Ecto neural progenitor cell (in vitro differentiated cells): Measurements from ENCODE around the gene CEP70.
"Not testable (repeated sequence)": the region's sequence is repeated elsewhere in the genome, so short reads cannot be mapped to it uniquely, and the experiment has no call there.

Experiments used
- DNase-seq: peaks from one replicate; pipeline ENCODE4 v3.0.0-alpha.2; 2018; ENCODE audit warnings: low spot score

The CEP70 gene

DNA sequence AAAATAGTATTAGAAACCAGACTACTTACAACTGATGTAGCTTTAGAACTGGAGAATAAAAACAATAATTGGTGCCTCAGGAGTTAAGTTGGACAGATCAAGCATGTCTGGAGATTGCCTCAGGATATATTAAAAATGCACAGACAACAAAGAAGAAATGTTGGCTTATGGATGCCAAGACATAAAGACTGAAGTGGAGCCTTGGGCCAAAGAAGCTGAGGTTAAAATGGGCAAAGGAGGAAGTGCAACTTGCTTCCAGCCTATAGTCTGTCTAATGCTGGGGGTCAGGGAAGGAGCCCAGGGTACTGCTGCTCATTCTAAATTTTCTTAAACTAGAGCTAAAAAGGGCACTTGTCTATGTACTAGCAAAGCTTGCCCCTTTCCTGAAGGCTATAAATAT, 82.1 kb downstream of the CEP70 start:
- no peak for DNase-seq

DNA sequence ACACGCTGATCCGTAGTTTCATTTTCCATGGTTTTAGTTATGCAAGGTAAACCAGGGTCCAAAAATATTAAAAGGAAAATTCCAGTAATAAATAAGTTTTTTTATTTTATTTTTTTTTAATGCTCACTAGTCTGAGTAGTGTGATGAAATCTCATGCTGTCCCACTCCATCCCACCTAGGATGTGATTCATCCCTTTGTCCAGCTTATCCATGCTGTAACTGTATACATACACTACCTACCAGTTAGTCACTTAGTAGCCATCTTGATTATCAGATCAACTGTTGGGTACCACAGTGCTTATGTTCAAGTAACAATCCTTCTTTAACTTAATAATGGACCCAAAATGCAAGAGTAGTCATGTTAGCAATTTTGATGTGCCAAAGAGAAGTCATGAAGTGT, 84.5 kb downstream of the CEP70 start:
- DNase-seq: no peak

DNA sequence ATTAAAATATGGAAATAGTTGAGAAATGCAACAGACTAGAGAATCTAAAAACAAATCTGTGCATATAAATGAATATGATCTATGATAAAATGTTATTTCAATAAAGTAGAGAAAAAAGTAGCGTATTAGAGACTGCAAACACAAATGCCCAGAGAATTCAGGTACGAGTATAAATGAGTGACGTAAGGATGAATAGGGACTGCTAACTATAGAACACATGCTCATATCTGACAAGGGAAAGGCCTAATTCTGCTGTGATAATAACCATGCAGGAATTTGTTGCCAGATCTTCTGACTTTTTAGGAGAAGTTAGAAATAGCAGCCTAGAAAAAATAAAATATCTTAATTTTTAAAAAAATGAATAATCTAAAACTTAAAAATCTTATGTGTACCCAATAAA, 86.5 kb downstream of the CEP70 start:
- DNase-seq: no peak

DNA sequence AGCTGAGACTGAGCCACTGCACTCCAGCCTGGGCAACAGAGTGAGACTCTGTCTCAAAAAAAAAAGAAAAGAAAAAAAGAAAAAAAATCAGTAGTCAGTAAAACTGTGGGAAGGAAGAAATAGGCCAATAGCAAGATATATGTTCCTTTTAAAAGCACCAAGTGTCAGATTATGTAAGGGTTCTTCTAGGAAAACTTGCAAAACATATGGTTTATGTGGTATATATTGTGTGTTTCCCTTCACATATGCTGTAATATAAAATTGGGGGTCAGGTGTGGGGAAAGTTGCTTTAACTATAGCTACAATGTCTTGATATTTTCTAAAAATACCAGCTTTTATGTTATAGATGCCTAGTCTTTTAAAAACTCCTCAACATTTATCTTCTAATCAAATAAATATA, 95.1 kb downstream of the CEP70 start:
- DNase-seq: no peak

DNA sequence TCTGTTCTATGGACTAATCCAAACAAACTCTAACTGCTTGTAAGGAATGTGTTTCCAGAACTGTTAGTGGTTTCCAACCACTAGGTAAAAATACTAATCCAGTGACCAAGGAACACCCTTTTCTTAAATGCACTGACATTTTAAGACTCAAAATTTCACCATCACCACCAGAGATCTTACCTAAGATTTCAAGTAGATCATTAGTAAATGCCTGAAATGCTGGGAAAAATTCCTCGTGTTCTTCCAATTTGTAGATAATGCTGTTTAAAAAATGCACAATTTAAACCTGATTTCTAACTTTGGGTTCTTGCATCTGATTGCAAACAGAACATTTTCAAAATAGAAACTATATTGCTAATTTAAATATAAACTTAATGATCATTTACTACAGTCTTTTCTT, 96.2 kb downstream of the CEP70 start:
- no peak for DNase-seq

DNA sequence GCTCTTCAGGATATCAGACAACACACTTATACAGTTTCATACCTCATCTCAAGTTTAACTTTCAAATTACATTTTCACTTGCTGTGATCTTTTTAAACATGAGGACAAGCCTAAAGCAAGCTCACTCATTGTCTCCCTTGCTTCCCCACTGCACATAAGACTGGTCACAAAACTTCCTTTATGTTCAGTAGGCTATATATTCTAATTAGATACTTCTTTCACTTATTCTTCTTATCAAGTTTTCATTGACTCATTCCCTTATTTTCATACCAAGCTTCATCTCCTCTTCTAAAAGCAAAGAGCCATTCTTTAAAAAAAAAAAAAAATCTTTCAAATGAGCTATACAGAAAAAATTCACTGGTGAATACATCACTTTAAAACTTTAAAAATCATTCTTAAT, 97.0 kb downstream of the CEP70 start:
- no peak for DNase-seq

DNA sequence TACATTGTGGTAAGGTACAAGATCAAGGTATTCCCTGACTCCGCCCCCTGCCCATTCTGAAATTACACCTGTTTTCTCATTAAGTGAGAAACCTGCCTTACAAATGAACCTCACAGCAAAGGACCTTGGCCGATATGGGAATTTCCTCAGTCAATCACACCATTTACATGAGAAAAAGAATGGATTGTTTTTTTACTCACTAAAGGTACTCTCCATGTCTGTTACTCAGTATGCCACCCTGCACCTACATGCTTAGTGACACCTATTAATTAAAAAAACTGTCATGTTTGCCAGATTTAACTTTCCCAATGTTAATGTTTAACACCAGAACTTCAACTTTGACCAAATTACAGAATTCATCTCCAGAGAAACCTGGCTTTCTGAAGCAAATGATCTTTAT, 97.6 kb downstream of the CEP70 start:
- no peak for DNase-seq

DNA sequence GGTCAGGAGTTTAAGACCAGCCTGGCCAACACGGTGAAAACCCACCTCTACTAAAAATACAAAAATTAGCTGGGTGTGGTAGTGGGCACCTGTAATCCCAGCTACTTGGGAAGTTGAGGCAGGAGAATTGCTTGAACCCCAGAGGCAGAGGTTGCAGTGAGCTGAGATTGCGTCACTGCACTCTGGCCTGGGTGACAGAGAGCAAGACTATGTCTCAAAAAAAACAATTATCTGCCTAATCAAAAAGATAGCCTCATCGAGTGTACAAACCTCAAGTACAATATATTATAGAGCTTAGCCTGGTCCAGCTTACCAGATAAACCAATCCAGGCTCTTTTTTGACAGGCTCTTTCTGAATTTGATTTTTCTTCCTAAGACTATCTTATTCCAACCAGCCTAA, 98.4 kb downstream of the CEP70 start:
- not testable (repeated sequence) for DNase-seq

DNA sequence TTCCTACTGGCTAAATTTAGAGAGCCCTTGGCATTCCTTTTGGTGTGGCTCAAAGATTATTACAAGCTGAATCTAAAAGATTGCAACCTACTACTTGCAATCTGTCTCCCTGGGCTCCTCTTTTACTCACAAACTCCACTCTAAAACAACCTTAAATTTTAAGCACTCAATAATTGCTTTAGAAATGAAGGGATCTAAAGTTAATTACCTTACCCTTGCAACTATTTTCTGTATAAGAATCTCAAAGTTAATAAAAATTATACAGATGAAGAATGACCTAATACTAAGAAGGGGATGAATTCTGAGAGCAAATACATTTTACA, 99.5 kb downstream of the CEP70 start:
- DNase-seq: no peak

DNA sequence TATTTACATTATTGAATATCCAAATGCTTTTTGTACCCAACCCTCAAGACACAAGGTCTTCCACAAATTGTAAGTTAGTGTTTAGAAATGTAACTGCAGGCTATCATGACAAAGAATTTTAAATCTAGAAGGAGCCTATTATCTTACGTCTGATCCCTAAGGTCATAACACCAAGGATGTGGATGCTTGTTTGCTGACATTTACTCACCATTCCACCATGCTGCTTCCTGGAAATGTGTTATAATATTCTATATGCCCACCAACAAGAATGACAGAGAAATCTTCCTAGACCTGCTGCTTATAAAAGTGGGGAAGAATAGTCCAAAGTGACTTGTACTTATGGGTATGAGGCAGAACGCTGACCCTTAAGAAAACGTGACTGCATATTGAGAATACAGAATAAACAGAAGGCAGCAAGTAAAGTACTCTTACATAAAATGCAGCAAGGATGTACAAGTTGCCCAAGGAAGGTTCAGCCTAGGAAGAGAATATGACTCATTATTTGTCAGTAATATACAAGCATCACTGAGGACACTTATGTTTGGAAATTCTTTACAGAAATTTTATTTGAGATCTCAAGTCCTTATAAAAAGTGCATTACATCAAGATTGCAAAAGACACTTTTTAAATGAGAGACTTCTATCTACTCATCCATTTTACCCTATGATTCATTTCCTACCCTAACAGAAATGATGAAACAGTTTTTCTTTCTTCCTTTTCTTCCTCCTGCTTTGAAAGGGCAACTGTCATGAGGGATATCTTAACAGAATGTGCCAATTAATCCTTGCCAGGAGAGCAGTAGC, 100.1 kb downstream of the CEP70 start:
- no peak for DNase-seq

DNA sequence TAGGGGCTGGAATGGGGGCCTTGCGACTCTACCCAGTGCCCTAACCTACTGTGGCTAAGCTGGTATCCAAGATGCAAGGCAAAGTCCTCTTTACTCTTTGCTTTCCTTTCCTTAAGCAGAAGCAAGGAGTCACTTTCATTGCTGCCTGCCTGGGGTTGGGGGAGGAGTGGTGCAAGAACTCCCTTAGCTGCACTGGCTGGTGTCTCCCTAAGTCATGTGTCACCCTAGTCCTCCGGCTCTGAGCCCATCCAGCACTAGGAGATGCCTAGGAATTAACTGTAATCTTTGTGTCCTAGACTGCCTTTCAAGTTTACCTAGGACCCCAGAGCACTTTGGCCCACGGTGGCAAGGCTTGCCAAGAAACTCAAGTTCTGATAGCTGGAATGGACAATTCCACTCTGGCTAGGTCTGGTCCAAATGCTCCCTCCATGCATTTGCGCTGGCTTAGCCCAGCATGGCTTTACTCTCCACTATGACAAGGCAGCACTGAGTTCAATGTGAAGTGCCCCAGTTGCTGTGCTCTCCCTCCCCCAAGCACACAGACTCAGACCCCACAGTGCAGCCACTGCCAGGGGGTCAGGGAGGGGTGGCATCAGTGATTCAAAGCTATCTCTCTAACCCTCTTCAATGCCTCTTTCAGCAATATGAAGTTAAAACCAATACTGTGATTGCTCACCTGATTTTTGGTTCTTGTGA, 100.9 kb downstream of the CEP70 start:
- DNase-seq: no peak

DNA sequence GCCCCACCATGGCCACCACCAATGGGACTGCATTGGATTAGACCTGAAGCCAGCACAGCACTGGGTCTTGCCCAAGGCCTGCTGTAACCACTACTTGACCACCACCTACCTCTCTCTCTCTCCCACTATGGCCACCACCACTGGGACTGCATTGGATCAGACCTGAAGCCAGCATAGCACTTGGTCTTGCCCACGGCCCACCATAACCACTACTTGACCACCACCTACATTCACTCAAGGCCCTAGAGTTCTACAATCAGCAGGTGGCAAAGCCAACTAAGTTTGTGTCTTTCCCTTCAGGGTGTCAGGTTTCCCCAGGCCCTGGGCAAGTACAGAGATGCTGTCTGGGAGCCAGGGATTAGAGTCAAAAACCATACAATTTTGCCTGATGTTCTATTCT, 102.1 kb downstream of the CEP70 start:
- no peak for DNase-seq

DNA sequence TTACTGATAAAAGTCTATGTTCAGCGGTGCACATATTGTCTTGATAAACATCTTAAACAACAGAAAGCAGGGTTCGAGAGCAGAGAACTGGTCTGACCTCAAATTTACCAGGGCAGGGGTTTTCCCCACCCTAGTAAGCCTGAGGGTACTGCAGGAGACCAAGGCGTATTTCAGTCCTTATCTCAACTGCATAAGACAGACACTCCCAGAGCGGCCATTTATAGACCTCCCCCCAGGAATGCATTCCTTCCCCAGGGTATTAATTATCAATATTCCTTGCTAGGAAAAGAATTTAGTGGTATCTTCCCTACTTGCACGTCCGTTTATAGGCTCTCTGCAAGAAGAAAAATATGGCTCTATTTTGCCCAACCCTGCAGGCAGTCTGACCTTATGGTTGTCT, 107.5 kb downstream of the CEP70 start:
- DNase-seq: not testable (repeated sequence)

DNA sequence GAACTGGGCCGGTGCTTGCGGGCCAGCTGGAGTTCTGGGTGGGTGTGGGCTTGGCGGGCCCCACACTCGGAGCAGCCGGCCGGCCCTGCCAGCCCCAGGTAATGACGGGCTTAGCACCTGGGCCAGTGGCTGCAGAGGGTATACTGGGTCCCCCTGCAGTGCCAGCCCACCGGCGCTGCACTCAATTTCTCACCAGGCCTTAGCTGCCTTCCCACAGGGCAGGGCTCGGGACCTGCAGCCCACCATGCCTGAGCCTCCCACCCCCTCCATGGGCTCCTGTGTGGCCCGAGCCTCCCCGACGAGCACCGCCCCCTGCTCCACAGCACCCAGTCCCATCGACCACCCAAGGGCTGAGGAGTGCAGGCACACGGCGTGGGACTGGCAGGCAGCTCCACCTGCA, 109.4 kb downstream of the CEP70 start:
- not testable (repeated sequence) for DNase-seq

DNA sequence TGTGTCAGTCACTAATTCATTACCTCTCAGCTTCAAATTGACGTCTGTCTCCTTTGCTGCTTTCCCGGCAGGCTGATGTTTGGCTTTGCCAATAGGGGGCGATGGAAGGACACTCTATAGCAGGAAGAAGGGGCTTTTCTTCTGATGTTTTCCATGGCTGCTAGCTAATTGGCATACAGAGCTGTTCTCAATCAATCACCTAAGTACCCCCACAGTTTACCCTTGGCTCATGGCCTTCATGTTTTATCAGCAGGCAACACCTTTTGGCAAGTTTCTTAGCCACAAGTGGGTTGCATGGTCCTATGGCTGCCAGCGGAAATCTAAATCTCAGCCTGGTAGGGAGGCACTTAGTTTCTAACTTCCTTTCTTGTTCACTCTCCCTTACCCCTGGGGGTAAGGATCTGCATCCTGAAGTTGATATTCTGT, 114.6 kb downstream of the CEP70 start:
- DNase-seq: peak; percentile 64

DNA sequence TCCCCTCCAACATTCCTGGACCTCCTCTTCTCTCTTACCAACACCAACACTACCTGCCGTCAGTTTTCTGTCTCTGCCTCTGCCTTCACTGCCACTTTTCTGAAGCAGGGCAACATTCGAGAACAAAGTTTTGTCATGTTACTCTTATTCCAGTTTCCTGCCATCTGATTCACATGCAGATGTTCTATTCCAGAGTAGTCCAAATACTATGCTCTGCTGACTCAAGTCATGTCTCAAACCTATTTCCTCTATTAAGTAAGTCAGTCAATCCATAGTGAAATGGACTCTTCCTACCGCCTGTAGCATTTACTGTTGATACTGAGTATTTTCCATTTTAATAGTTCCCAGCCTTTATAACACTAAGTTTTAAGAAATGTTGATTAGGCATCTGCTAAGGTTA, 116.3 kb downstream of the CEP70 start:
- DNase-seq: no peak

DNA sequence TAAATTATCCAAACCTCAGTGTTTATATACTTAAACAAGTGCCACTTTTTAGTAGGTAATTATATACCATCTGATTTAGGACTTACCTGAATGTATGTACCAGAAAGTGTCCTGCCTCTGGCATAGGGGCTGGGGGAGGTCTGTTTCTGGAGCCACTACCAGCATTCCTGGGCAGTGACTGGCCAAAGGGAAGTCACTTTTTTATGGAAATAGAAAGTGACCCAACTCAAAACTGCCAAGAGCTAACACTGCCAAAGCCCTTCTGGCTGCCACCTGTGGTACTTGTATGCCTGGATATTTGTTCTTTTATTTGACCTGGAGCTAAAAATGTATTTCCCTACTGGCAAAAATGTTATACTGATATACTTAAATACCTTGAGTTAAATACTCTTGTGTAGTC, 116.9 kb downstream of the CEP70 start:
- no peak for DNase-seq

DNA sequence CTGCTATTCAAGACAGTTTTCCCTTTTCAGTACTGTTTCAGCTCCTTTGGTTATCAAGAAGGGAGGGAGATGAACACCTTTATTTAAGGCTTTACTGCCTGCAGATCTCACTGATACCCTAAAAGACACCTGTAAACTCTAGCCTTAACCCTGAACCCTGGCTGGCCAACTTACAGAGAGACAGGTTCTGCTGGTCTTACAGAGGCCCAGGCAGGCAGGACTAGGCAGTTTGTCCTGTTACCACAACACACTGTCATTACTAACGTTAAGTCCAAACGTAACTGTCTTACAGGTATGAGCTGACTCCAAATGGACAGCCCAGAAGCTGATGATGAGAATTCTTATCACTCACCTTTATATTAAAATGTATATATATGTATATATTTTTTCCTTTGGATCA, 117.5 kb downstream of the CEP70 start:
- no peak for DNase-seq

DNA sequence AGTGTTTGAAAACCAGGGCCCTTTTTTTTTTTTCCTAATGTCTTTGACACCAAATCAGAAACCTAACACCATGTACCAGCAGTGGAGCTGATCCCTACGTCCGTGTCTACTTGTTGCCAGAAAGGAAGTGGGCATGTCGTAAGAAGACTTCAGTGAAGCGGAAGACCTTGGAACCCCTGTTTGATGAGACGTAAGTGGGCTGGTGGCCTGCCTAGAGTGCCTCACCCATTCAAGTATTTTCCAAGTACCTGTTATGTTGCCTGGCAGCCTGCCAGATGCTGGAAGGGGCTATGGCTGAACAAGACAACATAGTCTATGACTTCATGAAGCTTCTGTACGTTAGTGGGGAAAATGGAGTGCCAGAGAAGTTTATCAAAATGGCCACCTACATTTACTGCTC, 119.9 kb downstream of the CEP70 start:
- no peak for DNase-seq

DNA sequence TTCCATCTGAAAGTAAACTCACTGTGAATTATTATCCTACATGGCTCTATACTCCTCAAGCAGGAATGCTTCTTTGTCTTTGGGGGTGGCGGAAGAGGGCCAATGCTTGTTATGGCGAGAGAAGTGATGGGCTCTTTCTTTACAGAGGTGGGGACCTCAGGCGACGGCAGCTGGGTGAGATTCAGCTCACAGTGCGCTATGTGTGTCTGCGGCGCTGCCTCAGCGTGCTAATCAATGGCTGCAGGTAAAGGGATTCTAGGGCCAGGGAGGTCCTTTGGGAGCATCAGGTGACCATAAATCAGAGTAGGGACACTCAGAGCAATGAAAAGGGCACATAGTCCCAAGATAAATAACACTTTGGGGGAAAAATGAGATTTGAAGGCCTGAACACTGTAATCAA, 120.7 kb downstream of the CEP70 start:
- no peak for DNase-seq

DNA sequence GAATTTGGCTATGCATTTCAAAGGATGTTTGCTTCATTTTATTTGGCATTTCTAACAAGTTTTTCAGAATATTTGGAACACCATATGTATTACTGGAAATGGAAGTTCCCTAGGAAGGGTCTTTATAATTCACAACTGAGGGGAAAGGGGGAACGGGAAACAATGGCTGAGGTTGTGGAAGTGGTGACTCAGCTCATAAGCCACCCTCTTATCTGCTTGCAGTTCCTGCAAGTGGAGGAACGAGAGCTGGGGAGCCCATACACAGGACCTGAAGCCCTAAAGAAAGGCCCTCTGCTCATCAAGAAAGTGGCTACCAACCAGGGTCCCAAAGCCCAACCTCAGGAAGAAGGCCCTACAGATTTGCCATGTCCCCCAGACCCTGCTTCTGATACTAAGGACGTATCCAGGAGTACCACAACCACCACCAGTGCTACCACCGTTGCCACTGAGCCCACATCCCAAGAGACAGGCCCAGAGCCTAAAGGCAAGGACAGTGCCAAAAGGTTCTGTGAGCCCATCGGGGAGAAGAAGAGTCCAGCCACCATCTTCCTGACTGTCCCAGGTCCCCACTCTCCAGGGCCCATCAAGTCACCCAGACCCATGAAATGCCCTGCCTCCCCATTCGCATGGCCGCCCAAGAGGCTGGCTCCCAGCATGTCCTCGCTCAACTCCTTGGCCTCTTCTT, 121.8 kb downstream of the CEP70 start:
- no peak for DNase-seq

DNA sequence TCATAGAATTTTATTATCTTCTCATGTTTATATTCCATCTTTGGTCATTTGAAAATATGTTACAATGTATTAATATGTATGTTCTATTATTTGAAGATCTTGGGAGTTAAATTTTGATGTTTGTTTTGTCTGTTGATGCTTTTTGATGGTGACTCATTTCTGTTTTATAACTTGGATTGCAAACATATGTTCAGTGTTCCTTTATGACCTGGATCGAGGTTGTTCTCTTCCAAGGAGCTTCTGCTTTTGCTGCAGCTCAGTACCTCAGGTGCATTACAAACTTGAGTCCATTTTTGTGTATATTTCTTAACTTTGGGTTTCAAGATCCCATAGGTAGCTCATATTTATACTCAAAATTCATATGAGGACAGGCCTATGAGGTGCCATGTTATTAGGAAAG, 122.6 kb downstream of the CEP70 start:
- DNase-seq: no peak

DNA sequence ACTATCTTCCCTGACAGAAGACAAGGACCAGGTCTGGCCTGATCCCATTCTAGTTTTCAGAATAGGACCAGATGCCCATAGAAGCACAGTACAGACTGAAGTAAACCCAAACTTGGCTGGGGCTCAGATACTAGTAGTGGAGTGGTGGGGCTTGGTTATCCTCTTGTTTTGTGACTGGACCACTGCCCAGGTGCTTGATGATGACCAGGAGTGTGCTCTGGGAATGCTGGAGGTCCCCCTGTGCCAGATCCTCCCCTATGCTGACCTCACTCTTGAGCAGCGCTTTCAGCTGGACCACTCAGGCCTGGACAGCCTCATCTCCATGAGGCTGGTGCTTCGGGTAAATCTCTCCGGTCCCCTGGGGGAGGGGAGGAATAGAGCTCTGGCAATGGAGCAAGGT, 123.4 kb downstream of the CEP70 start:
- DNase-seq: no peak
